ENCODE data around the gene EXD3.

The EXD3 gene

GRCh38 chr9:137339045-137339907 lies 83.7 kb downstream of the EXD3 start:
- no peak overlapping the region for H3K14ac ChIP-seq (ENCODE audit: low read length)
- H3K4ac ChIP-seq (ENCODE audit: low read length) = no peak overlapping the region
- no peak overlapping the region for H2AFZ ChIP-seq (ENCODE audit: low read length)
- no peak overlapping the region for H3K4me2 ChIP-seq (ENCODE audit: insufficient read depth, low read length, poor library complexity, severe bottlenecking)
- H3K23ac ChIP-seq (ENCODE audit: low read depth, low read length, poor library complexity) = no peak overlapping the region
- H3K27me3 ChIP-seq (ENCODE audit: control insufficient read depth in 3 of 3, insufficient read depth in 3 of 3, low read depth in 1 of 3, low read length in 3 of 3) = no peaks in the 10 kb centered on the region
- peaks cover 1 to 3% of the 10 kb centered on the region in 2 donors for H3K9me3 ChIP-seq (replicated peaks in 1 of 2; ENCODE audit: control insufficient read depth in 2 of 2, insufficient read depth in 1 of 2, low read depth in 1 of 2, low read length in 2 of 2)
- H2BK5ac ChIP-seq (ENCODE audit: low read length) = no peak overlapping the region
- H2BK120ac ChIP-seq (ENCODE audit: low read depth, low read length) = no peak overlapping the region
- no peak overlapping the region for H3K9ac ChIP-seq (ENCODE audit: low read depth, low read length, poor library complexity)
- no peaks in the 10 kb centered on the region for H3K36me3 ChIP-seq (replicated peaks in 1 of 2; ENCODE audit: control insufficient read depth in 2 of 2, insufficient read depth in 2 of 2, low read length in 2 of 2)
- H4K8ac ChIP-seq (ENCODE audit: low read depth, low read length) = no peak overlapping the region
- H4K91ac ChIP-seq (ENCODE audit: low read depth, low read length, poor library complexity) = no peak overlapping the region
- H3K27ac ChIP-seq (replicated peaks; ENCODE audit: low read length) = no peak overlapping the region
- WGBS, 2 donors (ENCODE audit: extremely low coverage in 2 of 2, insufficient read length in 2 of 2, insufficient replicate concordance in 1 of 2) = no CpG with 5 or more reads among the region's 7 CpGs
- DNase-seq (ENCODE audit: low spot score) = no peak
- no peaks in the 10 kb centered on the region for H3K79me1 ChIP-seq (ENCODE audit: low read depth, low read length)
- no peak overlapping the region for H2BK12ac ChIP-seq (ENCODE audit: low read length)
- no peaks in the 10 kb centered on the region for H3K4me1 ChIP-seq (ENCODE audit: control insufficient read depth in 2 of 2, insufficient read depth in 1 of 2, low read depth in 1 of 2, low read length in 2 of 2)
- H3K18ac ChIP-seq (ENCODE audit: low read length) = no peak overlapping the region
- no peak overlapping the region for H3K4me3 ChIP-seq (ENCODE audit: low read length in 2 of 2)
- H2BK15ac ChIP-seq (ENCODE audit: low read length) = no peak overlapping the region
- no peak overlapping the region for H2AK5ac ChIP-seq (ENCODE audit: low read depth, low read length)

GRCh38 chr9:137336735-137337134 lies 86.2 kb downstream of the EXD3 start:
- Histone ChIP-seq H3K27me3 (ENCODE audit: control insufficient read depth in 3 of 3, insufficient read depth in 3 of 3, low read depth in 1 of 3, low read length in 3 of 3) (no peaks in the 10 kb centered on the region), H4K8ac (ENCODE audit: low read depth, low read length) (no peak overlapping the region), H4K91ac (ENCODE audit: low read depth, low read length, poor library complexity) (no peak overlapping the region), H3K4me2 (ENCODE audit: insufficient read depth, low read length, poor library complexity, severe bottlenecking) (no peak overlapping the region), H3K4ac (ENCODE audit: low read length) (no peak overlapping the region), H2BK5ac (ENCODE audit: low read length) (no peak overlapping the region), H3K4me1 (ENCODE audit: control insufficient read depth in 2 of 2, insufficient read depth in 1 of 2, low read depth in 1 of 2, low read length in 2 of 2) (peaks cover 0 to 1% of the 10 kb centered on the region in 2 donors), H2AFZ (ENCODE audit: low read length) (no peak overlapping the region), H2AK5ac (ENCODE audit: low read depth, low read length) (no peak overlapping the region), H3K4me3 (ENCODE audit: low read length in 2 of 2) (no peak overlapping the region), H2BK120ac (ENCODE audit: low read depth, low read length) (no peak overlapping the region), H3K23ac (ENCODE audit: low read depth, low read length, poor library complexity) (no peak overlapping the region), H3K18ac (ENCODE audit: low read length) (no peak overlapping the region), H3K36me3 (replicated peaks in 1 of 2; ENCODE audit: control insufficient read depth in 2 of 2, insufficient read depth in 2 of 2, low read length in 2 of 2) (no peaks in the 10 kb centered on the region), H3K9me3 (replicated peaks in 1 of 2; ENCODE audit: control insufficient read depth in 2 of 2, insufficient read depth in 1 of 2, low read depth in 1 of 2, low read length in 2 of 2) (no peaks in the 10 kb centered on the region), H3K9ac (ENCODE audit: low read depth, low read length, poor library complexity) (no peak overlapping the region), H3K14ac (ENCODE audit: low read length) (no peak overlapping the region), H2BK12ac (ENCODE audit: low read length) (no peak overlapping the region), H3K79me1 (ENCODE audit: low read depth, low read length) (no peaks in the 10 kb centered on the region), H2BK15ac (ENCODE audit: low read length) (no peak overlapping the region), H3K27ac (replicated peaks; ENCODE audit: low read length) (no peak overlapping the region)
- DNase-seq (ENCODE audit: low spot score) = no peak
- no CpG with 5 or more reads among the region's 2 CpGs for WGBS, 2 donors (ENCODE audit: extremely low coverage in 2 of 2, insufficient read length in 2 of 2, insufficient replicate concordance in 1 of 2)

- no peak overlapping the region for H2BK15ac ChIP-seq (ENCODE audit: low read length)
- no peak overlapping the region for H2AK5ac ChIP-seq (ENCODE audit: low read depth, low read length)
Measured at GRCh38 chr9:137333016-137333671, 89.8 kb downstream of the EXD3 start.

GRCh38 chr9:137331929-137332328 lies 91.0 kb downstream of the EXD3 start:
- Histone ChIP-seq H3K4me2 (ENCODE audit: insufficient read depth, low read length, poor library complexity, severe bottlenecking) (no peak overlapping the region), H2BK12ac (ENCODE audit: low read length) (no peak overlapping the region), H3K79me1 (ENCODE audit: low read depth, low read length) (no peaks in the 10 kb centered on the region), H3K27me3 (ENCODE audit: control insufficient read depth in 3 of 3, insufficient read depth in 3 of 3, low read depth in 1 of 3, low read length in 3 of 3) (no peaks in the 10 kb centered on the region), H3K9ac (ENCODE audit: low read depth, low read length, poor library complexity) (no peak overlapping the region), H2AK5ac (ENCODE audit: low read depth, low read length) (no peak overlapping the region), H3K27ac (replicated peaks; ENCODE audit: low read length) (no peak overlapping the region), H3K4me3 (ENCODE audit: low read length in 2 of 2) (no peak overlapping the region), H4K91ac (ENCODE audit: low read depth, low read length, poor library complexity) (no peak overlapping the region), H3K4ac (ENCODE audit: low read length) (no peak overlapping the region), H4K8ac (ENCODE audit: low read depth, low read length) (no peak overlapping the region), H2BK15ac (ENCODE audit: low read length) (no peak overlapping the region), H2BK120ac (ENCODE audit: low read depth, low read length) (no peak overlapping the region), H3K18ac (ENCODE audit: low read length) (no peak overlapping the region), H3K14ac (ENCODE audit: low read length) (no peak overlapping the region), H2AFZ (ENCODE audit: low read length) (no peak overlapping the region), H2BK5ac (ENCODE audit: low read length) (no peak overlapping the region), H3K4me1 (ENCODE audit: control insufficient read depth in 2 of 2, insufficient read depth in 1 of 2, low read depth in 1 of 2, low read length in 2 of 2) (peaks cover 0 to 1% of the 10 kb centered on the region in 2 donors), H3K9me3 (replicated peaks in 1 of 2; ENCODE audit: control insufficient read depth in 2 of 2, insufficient read depth in 1 of 2, low read depth in 1 of 2, low read length in 2 of 2) (no peaks in the 10 kb centered on the region), H3K23ac (ENCODE audit: low read depth, low read length, poor library complexity) (no peak overlapping the region), H3K36me3 (replicated peaks in 1 of 2; ENCODE audit: control insufficient read depth in 2 of 2, insufficient read depth in 2 of 2, low read length in 2 of 2) (no peaks in the 10 kb centered on the region)
- no peak for DNase-seq (ENCODE audit: low spot score)
- WGBS, 2 donors (ENCODE audit: extremely low coverage in 2 of 2, insufficient read length in 2 of 2, insufficient replicate concordance in 1 of 2) = no CpG with 5 or more reads among the region's 9 CpGs

More at GRCh38 chr9:137333016-137333671, 89.8 kb downstream of the EXD3 start:
- H3K4me1 ChIP-seq (ENCODE audit: control insufficient read depth in 2 of 2, insufficient read depth in 1 of 2, low read depth in 1 of 2, low read length in 2 of 2) = peaks cover 0 to 1% of the 10 kb centered on the region in 2 donors
- no peak overlapping the region for H3K23ac ChIP-seq (ENCODE audit: low read depth, low read length, poor library complexity)
- WGBS, 2 donors (ENCODE audit: extremely low coverage in 2 of 2, insufficient read length in 2 of 2, insufficient replicate concordance in 1 of 2) = no CpG with 5 or more reads among the region's 21 CpGs
- H3K14ac ChIP-seq (ENCODE audit: low read length) = no peak overlapping the region
- H3K4ac ChIP-seq (ENCODE audit: low read length) = no peak overlapping the region
- no peak overlapping the region for H3K18ac ChIP-seq (ENCODE audit: low read length)
- H3K36me3 ChIP-seq (replicated peaks in 1 of 2; ENCODE audit: control insufficient read depth in 2 of 2, insufficient read depth in 2 of 2, low read length in 2 of 2) = no peaks in the 10 kb centered on the region
- no peak overlapping the region for H2AFZ ChIP-seq (ENCODE audit: low read length)
- no peak overlapping the region for H3K9ac ChIP-seq (ENCODE audit: low read depth, low read length, poor library complexity)
- H2BK12ac ChIP-seq (ENCODE audit: low read length) = no peak overlapping the region
- no peak overlapping the region for H2BK120ac ChIP-seq (ENCODE audit: low read depth, low read length)
- H3K27ac ChIP-seq (replicated peaks; ENCODE audit: low read length) = no peak overlapping the region
- H3K27me3 ChIP-seq (ENCODE audit: control insufficient read depth in 3 of 3, insufficient read depth in 3 of 3, low read depth in 1 of 3, low read length in 3 of 3) = no peaks in the 10 kb centered on the region
- H3K4me2 ChIP-seq (ENCODE audit: insufficient read depth, low read length, poor library complexity, severe bottlenecking) = no peak overlapping the region
- no peak for DNase-seq (ENCODE audit: low spot score)
- no peak overlapping the region for H3K4me3 ChIP-seq (ENCODE audit: low read length in 2 of 2)
- H3K79me1 ChIP-seq (ENCODE audit: low read depth, low read length) = no peaks in the 10 kb centered on the region
- no peak overlapping the region for H4K91ac ChIP-seq (ENCODE audit: low read depth, low read length, poor library complexity)
- H3K9me3 ChIP-seq (replicated peaks in 1 of 2; ENCODE audit: control insufficient read depth in 2 of 2, insufficient read depth in 1 of 2, low read depth in 1 of 2, low read length in 2 of 2) = no peaks in the 10 kb centered on the region
- H2BK5ac ChIP-seq (ENCODE audit: low read length) = no peak overlapping the region
- H4K8ac ChIP-seq (ENCODE audit: low read depth, low read length) = no peak overlapping the region
